ENCODE measurements around the gene TRPV5.
A peak's percentile ranks its signal among the peaks of the same experiment; 100 is the strongest.

Gene TRPV5

DNA sequence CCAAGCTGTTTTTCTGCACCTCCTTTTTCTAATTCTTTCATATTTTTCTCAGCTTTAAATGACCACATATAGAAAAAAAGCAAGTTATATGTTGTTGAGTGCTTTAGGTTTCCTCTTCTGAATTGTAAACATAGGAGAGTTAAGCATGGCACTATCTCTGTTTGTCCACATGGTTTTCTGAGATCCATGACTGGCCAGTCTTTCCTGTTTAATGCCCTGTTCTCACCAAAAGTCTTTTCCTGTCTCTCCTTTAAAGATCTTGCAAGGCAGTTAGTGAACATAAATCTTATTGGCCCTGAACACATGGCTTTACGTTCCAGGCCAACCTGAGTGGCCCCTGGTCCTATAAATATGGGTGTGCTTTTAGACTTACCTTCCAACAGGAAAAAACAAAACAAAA is 19.4 kb downstream of the TRPV5 start:
- H3K4me3 ChIP-seq (replicated peaks; ENCODE audit: low read depth, low read length): no peak overlapping the region
- no peak for TF ChIP-seq CTCF (IDR thresholded peaks at IDR 0.05; ENCODE audit: low read length, missing control alignments)
- DNase-seq (ENCODE audit: low read depth): no peak

DNA sequence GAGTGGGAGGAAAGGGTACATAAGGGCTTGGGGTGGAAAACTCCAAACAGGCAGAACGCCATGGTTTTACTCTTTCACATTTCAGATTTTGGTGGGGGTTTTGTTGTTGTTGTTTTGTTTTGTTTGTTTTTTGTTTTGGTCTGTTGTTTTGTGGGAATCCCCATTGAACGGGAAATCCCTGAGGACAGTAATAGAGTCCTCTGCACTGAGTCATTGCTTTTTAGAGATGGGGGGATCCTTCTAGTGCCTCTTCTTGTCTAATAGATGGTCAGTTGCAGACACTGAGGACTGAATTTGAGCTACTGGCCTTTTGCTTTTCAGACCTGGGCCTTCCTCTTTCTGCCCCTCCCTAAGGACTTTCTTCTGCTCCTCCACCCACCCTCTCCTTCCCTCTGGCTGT is 20.0 kb downstream of the TRPV5 start:
- no peak for DNase-seq (ENCODE audit: low read depth)
- no peak overlapping the region for H3K4me3 ChIP-seq (replicated peaks; ENCODE audit: low read depth, low read length)
- TF ChIP-seq CTCF (IDR thresholded peaks at IDR 0.05; ENCODE audit: low read length, missing control alignments): no peak

DNA sequence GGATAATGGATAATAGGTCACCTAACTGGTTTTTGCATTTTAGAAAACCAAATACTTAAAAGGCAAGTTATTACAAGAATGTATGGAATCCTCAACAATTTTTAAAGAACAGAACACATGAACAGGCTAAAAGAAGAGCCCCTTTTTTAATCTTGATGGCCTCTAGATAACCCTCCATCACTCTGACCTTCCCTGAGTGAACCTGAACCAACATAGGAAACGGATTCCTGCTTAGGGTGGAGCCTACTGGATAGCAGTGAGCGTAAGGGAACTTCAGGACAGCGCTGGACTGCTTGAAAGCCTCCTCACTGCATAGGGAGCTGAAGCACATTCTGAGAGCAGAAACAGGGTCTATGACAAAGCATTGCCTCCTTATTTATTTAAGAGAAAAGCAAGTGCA is 20.5 kb downstream of the TRPV5 start:
- no peak for DNase-seq (ENCODE audit: low read depth)
- no peak for TF ChIP-seq CTCF (IDR thresholded peaks at IDR 0.05; ENCODE audit: low read length, missing control alignments)

DNA sequence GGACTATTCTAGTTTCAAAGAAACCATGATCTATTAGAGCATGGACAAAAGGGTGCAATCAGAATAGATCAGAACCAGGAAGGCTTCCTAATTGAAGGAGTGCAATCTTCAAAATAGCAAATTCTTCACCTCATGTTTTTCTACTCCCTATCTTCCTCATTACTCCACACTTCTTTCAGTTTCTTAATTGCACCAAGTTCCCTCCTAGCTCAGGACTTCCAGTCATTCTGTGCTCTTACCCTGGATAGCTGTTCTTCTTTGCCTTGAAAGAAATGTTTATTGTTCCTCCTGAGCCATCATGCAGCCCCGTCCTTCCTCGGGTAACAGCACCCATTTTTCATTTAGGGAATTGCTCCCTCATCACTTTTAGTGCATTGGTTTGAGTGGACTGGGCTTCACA is 23.1 kb downstream of the TRPV5 start:
- no peak for TF ChIP-seq CTCF (IDR thresholded peaks at IDR 0.05; ENCODE audit: low read length, missing control alignments)
- no peak overlapping the region for H3K4me3 ChIP-seq (replicated peaks; ENCODE audit: low read depth, low read length)
- DNase-seq (ENCODE audit: low read depth): no peak

More for the DNA sequence above, 20.5 kb downstream of the TRPV5 start:
- no peak overlapping the region for H3K4me3 ChIP-seq (replicated peaks; ENCODE audit: low read depth, low read length)

DNA sequence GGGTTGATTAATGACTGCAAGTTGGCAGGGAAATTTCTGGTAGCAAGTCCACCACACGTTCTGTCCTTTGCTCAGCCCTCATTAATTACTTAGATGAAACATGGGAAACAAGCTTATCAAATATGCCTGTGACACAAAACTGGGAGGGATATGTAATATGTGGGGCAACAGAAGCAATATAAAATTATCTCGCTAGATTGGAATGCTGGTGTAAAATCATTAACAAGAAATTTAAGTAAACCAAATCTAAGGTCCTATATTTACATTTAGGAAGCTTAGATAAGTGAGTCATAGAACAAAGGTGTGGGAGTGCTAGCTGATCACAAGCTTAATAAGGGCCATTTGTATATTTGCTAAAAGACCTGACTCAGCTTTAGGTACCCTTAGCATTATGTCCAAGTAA is 23.5 kb downstream of the TRPV5 start:
- TF ChIP-seq CTCF (IDR thresholded peaks at IDR 0.05; ENCODE audit: low read length, missing control alignments): no peak

DNA sequence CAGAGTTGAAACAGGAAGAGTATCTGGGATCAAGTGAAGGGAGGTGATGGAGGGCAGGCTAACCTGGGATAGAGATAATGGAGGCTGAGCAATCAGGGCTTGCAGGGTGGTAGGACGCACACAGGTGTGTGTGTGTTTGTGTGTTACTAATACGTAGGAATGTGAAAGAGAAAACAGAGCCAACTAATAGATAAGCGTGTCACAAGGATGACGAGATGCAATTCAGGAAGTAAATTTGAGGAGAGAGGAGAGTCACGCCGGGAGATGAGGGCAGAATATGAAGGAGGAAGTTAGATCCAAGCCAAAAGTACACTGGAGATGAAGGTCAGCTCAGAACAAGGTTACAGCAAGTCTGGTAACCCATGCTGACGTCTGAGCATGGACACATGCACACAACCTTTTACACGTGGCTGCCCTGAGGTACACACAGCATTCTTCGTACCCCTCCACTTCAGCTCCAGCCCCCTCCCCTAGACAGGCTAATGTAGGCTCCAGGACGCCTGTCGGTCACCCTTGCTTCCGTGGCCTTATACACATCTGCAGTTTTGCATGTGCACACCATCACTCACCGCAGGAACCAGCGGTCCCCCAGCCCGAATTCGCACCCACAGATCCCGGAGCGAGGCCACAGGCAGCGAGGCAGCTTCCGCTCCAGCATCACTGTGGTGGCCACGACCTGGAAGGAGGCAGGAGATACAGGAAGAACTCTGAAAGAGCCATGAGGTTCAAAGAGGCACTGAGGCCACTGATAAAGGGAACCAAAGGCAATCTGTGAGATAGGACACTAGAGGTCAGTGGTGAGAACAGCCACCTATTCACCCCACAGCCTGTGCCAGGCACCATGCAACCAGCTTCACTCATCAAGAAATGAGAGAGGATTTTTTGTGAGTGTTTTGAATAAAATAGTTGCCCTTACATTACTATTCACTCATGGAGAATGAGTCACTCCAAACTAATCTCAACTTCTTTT is 24.3 kb downstream of the TRPV5 start:
- no peak for DNase-seq (ENCODE audit: low read depth)
- TF ChIP-seq CTCF (IDR thresholded peaks at IDR 0.05; ENCODE audit: low read length, missing control alignments): peak; percentile 13
- H3K4me3 ChIP-seq (replicated peaks; ENCODE audit: low read depth, low read length): no peak overlapping the region

More for the DNA sequence above, 23.5 kb downstream of the TRPV5 start:
- no peak overlapping the region for H3K4me3 ChIP-seq (replicated peaks; ENCODE audit: low read depth, low read length)
- no peak for DNase-seq (ENCODE audit: low read depth)
